GM12864 (cell line): Measurements from ENCODE around the gene PIP5K1B.

Experiments used
- DNase-seq: peaks from one replicate; pipeline ENCODE4 v3.0.0-alpha.2; 2011; ENCODE audit warnings: low read depth
- H3K4me3 ChIP-seq: 2 replicates; pipeline ENCODE4 v1.5.1; 2011; ENCODE audit warnings: mild to moderate bottlenecking, low read depth, low read length, control low read depth
- CTCF ChIP-seq: IDR thresholded peaks from 2 replicates; pipeline ENCODE4 v1.5.1; 2011; ENCODE audit warnings: low read depth, mild to moderate bottlenecking, moderate library complexity, low read length, control low read depth, inconsistent platforms; ENCODE audit errors: missing control alignments

Gene PIP5K1B

GRCh38 chr9:68732405-68733020 lies 27.5 kb downstream of the PIP5K1B start:
- no peak for TF ChIP-seq CTCF
- no peak overlapping the region for H3K4me3 ChIP-seq
- no peak for DNase-seq

DNA sequence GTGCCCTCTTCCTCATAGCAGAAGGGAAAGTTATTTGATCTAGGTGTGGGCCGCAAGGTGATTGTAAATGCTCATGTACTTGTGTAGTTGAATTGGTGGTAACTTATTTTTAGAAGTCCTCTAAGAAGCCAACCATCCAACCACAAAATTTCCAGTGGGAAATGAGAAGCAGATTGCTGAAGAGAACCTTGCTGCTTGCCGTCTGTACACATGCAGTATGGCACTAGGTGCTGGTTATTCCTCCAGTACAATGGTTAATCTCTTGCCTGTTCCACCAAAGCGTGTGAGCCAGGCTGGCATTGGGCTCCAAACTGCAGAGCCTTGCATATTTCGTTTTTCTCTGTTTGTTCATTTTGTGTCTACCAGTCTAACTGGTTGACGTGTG lies 28.0 kb downstream of the PIP5K1B start:
- no peak overlapping the region for H3K4me3 ChIP-seq
- DNase-seq = no peak
- TF ChIP-seq CTCF = no peak

- TF ChIP-seq CTCF = no peak
- no peak overlapping the region for H3K4me3 ChIP-seq
- no peak for DNase-seq
Measured at GRCh38 chr9:68738358-68738757, 33.3 kb downstream of the PIP5K1B start.

DNA sequence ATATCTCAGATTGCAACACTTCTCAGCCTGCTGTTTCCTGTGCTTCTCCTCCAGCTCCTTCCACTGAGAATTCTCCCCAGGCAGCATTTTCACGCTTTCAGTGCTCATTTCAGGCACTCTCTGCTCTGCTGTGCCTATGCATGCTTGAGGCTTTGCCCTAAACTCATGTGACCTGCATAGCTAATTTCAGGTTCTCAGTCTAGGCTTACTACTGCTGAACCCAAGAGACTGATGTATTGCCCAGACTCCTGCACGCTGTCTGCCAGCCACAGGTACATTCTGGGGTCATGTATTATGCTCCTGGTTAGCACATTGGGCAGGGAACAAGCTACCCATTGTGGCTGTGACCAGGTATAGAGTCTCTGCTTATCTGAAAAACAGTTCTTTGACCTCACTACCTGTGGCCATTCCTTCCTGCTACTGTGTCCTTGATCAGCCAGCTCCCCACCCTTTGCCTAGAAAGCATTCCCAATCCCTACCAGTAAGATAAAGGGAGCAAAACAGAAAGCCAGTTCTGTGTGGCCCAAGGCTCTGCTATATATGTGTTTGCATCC lies 34.7 kb downstream of the PIP5K1B start:
- no peak overlapping the region for H3K4me3 ChIP-seq
- TF ChIP-seq CTCF = no peak
- no peak for DNase-seq

- no peak for DNase-seq
- no peak for TF ChIP-seq CTCF
- no peak overlapping the region for H3K4me3 ChIP-seq
Measured at GRCh38 chr9:68740561-68740960, 35.5 kb downstream of the PIP5K1B start.

DNA sequence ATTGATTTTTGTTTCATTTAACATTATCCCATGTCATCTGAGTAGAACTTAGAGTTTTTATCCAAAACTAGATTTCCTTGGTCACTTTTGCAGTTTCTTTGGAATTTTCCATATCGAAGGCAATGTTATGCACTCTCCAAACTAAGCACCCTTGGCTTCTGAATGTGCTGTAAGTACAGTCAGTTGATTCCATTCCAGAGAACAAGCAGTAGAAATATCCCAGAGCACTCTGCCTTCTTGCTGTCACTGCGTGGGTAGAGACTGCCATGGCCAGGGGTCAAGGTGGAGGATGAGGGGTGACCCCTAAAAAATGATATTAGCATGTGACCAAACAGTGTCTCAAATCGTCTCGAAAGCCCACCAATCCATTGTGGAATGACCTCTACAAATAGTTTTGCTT lies 36.2 kb downstream of the PIP5K1B start:
- DNase-seq = no peak
- H3K4me3 ChIP-seq = no peak overlapping the region
- TF ChIP-seq CTCF = no peak

DNA sequence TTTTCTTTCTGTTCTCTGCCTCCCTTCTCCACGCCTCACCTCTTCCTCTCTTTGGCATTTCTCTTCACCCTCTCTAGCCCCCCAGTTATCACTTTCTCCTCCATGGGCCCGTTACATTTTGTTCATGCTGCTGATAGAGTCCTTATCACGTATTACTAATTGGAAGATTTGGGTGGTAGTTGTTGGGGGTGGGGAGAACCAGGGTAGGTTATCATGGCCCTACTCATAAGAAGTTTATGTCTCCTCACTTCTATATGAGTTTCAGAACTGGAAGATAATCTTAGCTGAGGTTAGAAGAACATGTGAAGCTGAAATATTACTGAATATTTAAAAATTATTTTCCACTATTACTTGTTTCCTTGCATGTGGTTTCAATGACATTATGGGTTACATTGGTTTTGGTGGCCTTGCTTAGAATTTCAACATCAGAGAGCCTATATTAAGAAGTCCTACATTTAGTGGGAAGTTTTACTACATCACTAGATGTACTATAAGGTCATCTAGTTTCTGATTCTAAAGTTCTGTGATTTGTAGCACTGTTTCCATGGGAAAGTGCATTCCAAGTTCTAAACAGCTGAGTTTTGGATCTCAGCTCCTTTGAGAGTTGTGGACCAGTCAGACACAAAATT lies 36.8 kb downstream of the PIP5K1B start:
- TF ChIP-seq CTCF = no peak
- DNase-seq = no peak
- no peak overlapping the region for H3K4me3 ChIP-seq
